Erythroblast (primary cell): ENCODE data around the gene PHOX2A.

ENCODE experiments used
- GATA1 ChIP-seq: IDR thresholded peaks from 2 replicates; pipeline ENCODE4 v1.6.1; 2011; ENCODE audit warnings: low read depth, mild to moderate bottlenecking, control low read depth, low read length, moderate library complexity
- POLR2A ChIP-seq: IDR thresholded peaks from 2 replicates; pipeline ENCODE4 v1.6.1; 2011; ENCODE audit warnings: mild to moderate bottlenecking, low read length

DNA sequence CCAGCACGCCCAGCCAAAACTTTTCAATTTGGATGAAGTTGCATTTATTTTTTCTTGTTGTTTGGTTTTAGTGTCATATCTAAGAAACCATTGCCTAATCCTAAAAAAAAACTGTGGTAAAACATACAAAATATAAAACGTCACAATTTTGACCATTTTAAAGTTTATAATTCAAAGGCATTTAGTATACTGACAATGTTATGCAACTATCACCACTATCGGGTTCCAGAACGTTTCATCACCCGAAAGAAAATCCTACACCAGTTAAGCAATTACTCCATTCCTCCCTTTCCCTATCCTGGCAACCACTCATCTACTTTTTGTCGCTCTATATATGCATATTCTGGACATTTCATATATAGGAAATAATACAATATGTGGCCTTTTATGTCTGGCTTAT, 30.5 kb upstream of the PHOX2A start:
- TF ChIP-seq POLR2A (no peak), GATA1 (no peak)
